PC-3 (cell line): ENCODE measurements around the gene CALN1. TPM values are rescaled to one million over a fixed set of nuclear protein-coding genes. Genes with fewer than 3 reads are reported as not detected.

Source experiments
- ATAC-seq: fragments of 200-7000 bp; cut with Tn5 transposase; 2 replicates; pipeline ENCODE4 v1.9.1; 2020; ENCODE audit warnings: mild to moderate bottlenecking, moderate library complexity
- BruUV-seq: library from RNA; stranded (reverse); fragments of 400-500 nt; replicated peaks from 2 replicates; lab custom pipeline; 2021; lab: Mats Ljungman, UMichigan
- CTCF ChIA-PET: fragments of 300-600 bp; sonication (Branson Sonifier 250); formaldehyde crosslinking; loops from one replicate; lab custom pipeline; 2022; ENCODE audit warnings: antibody characterized with exemption; lab: Charles Lee
- POLR2A ChIA-PET: fragments of 300-600 bp; sonication (Branson Sonifier 250); formaldehyde crosslinking; loops from one replicate; lab custom pipeline; 2022; ENCODE audit warnings: antibody characterized with exemption; ENCODE audit not compliant: unreplicated experiment; lab: Charles Lee
- DNase-seq: peaks from one replicate; pipeline ENCODE4 v3.0.0-alpha.2; 2015
- H2AFZ ChIP-seq: fragments of 300-600 bp; sonication (generic); 2 replicates; pipeline ENCODE4 v1.6.0; 2016; ENCODE audit warnings: antibody characterized with exemption, low read length
- H3F3A ChIP-seq: fragments of 300-600 bp; sonication (generic); one replicate; pipeline ENCODE4 v1.6.0; 2017; ENCODE audit warnings: antibody characterized with exemption, low read length, control low read depth, mild to moderate bottlenecking; ENCODE audit not compliant: unreplicated experiment
- H3K27ac ChIP-seq: fragments of 300-600 bp; sonication (generic); 2 replicates; pipeline ENCODE4 v1.5.1; 2016; ENCODE audit warnings: mild to moderate bottlenecking, low read length
- H3K27me3 ChIP-seq: fragments of 300-600 bp; sonication (generic); 2 replicates; pipeline ENCODE4 v1.6.1; 2016; ENCODE audit warnings: low read length, mixed read lengths
- H3K36me3 ChIP-seq: fragments of 300-600 bp; sonication (generic); 2 replicates; pipeline ENCODE4 v1.6.1; 2016; ENCODE audit warnings: low read depth, mixed run types, low read length, mixed read lengths
- H3K4me1 ChIP-seq: fragments of 300-600 bp; sonication (generic); 2 replicates; pipeline ENCODE4 v1.5.1; 2016; ENCODE audit warnings: low read length; ENCODE audit not compliant: insufficient read depth
- H3K4me2 ChIP-seq: fragments of 300-600 bp; sonication (generic); 2 replicates; pipeline ENCODE4 v1.6.0; 2016; ENCODE audit warnings: low read length
- H3K4me3 ChIP-seq: fragments of 300-600 bp; sonication (generic); 2 replicates; pipeline ENCODE4 v1.5.1; 2016; ENCODE audit warnings: mild to moderate bottlenecking, low read length, mixed read lengths
- H3K79me2 ChIP-seq: fragments of 300-600 bp; sonication (generic); 2 replicates; pipeline ENCODE4 v1.6.1; 2017; ENCODE audit warnings: low read length, mixed read lengths
- H3K9ac ChIP-seq: fragments of 300-600 bp; sonication (generic); 2 replicates; pipeline ENCODE4 v1.6.0; 2016; ENCODE audit warnings: mild to moderate bottlenecking, low read length
- H3K9me2 ChIP-seq: fragments of 300-600 bp; sonication (generic); replicated peaks from 2 replicates; pipeline ENCODE4 v1.6.1; 2016; ENCODE audit warnings: mixed run types, low read length, mixed read lengths
- H3K9me3 ChIP-seq: fragments of 300-600 bp; sonication (generic); 2 replicates; pipeline ENCODE4 v1.6.1; 2016; ENCODE audit warnings: low read length, mixed read lengths
- H4K20me1 ChIP-seq: fragments of 300-600 bp; sonication (generic); 2 replicates; pipeline ENCODE4 v1.6.1; 2016; ENCODE audit warnings: low read length, mixed read lengths
- EZH2 ChIP-seq: fragments of 300-600 bp; sonication (generic); IDR thresholded peaks from one replicate; pipeline ENCODE4 v1.6.1; 2017; ENCODE audit warnings: antibody characterized with exemption, mild to moderate bottlenecking, low read length; ENCODE audit not compliant: unreplicated experiment
- EZH2phosphoT487 ChIP-seq: fragments of 300-600 bp; sonication (generic); IDR thresholded peaks from 2 replicates; pipeline ENCODE4 v1.6.1; 2018; ENCODE audit warnings: mild to moderate bottlenecking, antibody characterized with exemption, low read length, borderline replicate concordance
- intact Hi-C: fragments of 100-400 bp; cut with micrococcal nuclease; formaldehyde crosslinking; loops from 2 replicates; pipeline ENCODE4 v1.9.0; 2023
- total RNA-seq: library from RNA; depleted of rRNA; stranded (reverse); fragments of >200 nt; gene quantifications from 2 replicates; pipeline ENCODE4 v1.2.3, GENCODE V29; 2014
- TF ChIP-seq, protein P1 (sequence below): fragments of 300-600 bp; sonication (generic); conservative IDR thresholded peaks from 2 replicates; pipeline ENCODE4 v1.5.1; 2017; ENCODE audit warnings: antibody characterized with exemption, low read depth, mild to moderate bottlenecking, low read length

The CALN1 gene
- total RNA-seq, 1 experiment from 2014 or later, result not detected

DNA sequence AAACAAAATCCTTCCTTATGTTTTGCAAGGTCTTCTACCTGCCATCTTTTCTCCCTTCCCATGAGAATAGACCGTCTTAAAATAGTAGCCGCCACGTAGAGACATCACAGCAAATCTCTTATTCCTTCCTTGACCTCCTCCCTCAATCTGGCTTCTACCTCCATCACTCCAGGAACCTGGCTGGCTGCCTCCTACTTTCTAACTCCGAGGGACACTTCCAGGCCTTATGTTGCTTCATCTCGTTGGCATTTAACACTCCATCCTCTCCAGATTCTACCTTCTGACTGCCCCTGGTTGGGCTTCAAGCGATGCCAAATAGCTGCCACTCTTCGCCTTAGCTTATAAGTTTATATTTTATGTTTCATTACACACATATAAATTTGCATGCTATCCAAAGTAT lies 26.4 kb upstream of the CALN1 start:
- H2AFZ ChIP-seq, result no peak overlapping the region
- H3K36me3 ChIP-seq, result no peaks in the 10 kb centered on the region
- no peak for DNase-seq
- H3K9me3 ChIP-seq, result no peaks in the 10 kb centered on the region
- H3F3A ChIP-seq, result no peaks in the 10 kb centered on the region
- no peak for ATAC-seq
- intact Hi-C loops, result no loop called here
- no peaks in the 10 kb centered on the region for H3K27me3 ChIP-seq
- H3K4me3 ChIP-seq, result no peak overlapping the region
- no TSS peak for BruUV-seq
- no peaks in the 10 kb centered on the region for H3K9me2 ChIP-seq
- CTCF ChIA-PET, result no interaction called here
- no peaks in the 10 kb centered on the region for H3K79me2 ChIP-seq
- TF ChIP-seq, protein P1, sequence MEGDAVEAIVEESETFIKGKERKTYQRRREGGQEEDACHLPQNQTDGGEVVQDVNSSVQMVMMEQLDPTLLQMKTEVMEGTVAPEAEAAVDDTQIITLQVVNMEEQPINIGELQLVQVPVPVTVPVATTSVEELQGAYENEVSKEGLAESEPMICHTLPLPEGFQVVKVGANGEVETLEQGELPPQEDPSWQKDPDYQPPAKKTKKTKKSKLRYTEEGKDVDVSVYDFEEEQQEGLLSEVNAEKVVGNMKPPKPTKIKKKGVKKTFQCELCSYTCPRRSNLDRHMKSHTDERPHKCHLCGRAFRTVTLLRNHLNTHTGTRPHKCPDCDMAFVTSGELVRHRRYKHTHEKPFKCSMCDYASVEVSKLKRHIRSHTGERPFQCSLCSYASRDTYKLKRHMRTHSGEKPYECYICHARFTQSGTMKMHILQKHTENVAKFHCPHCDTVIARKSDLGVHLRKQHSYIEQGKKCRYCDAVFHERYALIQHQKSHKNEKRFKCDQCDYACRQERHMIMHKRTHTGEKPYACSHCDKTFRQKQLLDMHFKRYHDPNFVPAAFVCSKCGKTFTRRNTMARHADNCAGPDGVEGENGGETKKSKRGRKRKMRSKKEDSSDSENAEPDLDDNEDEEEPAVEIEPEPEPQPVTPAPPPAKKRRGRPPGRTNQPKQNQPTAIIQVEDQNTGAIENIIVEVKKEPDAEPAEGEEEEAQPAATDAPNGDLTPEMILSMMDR, result no peak
- TF ChIP-seq EZH2 (no peak), EZH2phosphoT487 (no peak)
- H3K4me2 ChIP-seq, result no peak overlapping the region
- no peak overlapping the region for H3K27ac ChIP-seq
- no peak overlapping the region for H3K9ac ChIP-seq
- POLR2A ChIA-PET, result no interaction called here
- H4K20me1 ChIP-seq, result no peaks in the 10 kb centered on the region
- no peaks in the 10 kb centered on the region for H3K4me1 ChIP-seq

DNA sequence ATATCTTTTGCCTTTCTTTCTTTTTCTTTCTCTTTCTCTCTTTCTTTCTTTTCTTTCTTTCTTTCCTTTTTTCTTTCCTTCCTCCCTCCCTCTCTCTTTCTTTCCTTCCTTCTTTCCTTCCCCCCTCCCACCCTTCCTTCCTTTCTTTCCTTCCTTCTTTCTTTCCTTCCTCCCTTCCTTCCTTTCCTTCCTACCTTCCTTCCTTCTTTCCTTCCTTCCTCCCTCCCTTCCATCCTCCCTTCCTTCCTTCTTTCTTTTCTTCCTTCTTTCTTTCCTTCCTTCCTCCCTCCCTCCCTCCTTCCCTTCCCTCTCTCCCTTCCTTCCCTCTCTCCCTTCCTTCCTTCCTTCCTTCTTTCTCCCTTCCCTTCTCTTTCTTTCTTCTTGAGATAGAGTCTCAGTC lies 25.5 kb upstream of the CALN1 start:
- CTCF ChIA-PET, result no interaction called here
- DNase-seq (no peak), ATAC-seq (no peak)
- no TSS peak for BruUV-seq
- Histone ChIP-seq H3K4me2 (no peak overlapping the region), H3K36me3 (no peaks in the 10 kb centered on the region), H3K79me2 (no peaks in the 10 kb centered on the region), H3K27ac (no peak overlapping the region), H4K20me1 (no peaks in the 10 kb centered on the region), H3K9me2 (no peaks in the 10 kb centered on the region), H3K9me3 (no peaks in the 10 kb centered on the region), H3F3A (no peaks in the 10 kb centered on the region), H3K27me3 (no peaks in the 10 kb centered on the region), H3K4me1 (no peaks in the 10 kb centered on the region), H3K9ac (no peak overlapping the region), H3K4me3 (no peak overlapping the region), H2AFZ (no peak overlapping the region)
- POLR2A ChIA-PET, result no interaction called here
- intact Hi-C loops, result no loop called here
- no peak for TF ChIP-seq EZH2phosphoT487
- TF ChIP-seq EZH2, result no peak
- TF ChIP-seq, protein P1, result no peak

DNA sequence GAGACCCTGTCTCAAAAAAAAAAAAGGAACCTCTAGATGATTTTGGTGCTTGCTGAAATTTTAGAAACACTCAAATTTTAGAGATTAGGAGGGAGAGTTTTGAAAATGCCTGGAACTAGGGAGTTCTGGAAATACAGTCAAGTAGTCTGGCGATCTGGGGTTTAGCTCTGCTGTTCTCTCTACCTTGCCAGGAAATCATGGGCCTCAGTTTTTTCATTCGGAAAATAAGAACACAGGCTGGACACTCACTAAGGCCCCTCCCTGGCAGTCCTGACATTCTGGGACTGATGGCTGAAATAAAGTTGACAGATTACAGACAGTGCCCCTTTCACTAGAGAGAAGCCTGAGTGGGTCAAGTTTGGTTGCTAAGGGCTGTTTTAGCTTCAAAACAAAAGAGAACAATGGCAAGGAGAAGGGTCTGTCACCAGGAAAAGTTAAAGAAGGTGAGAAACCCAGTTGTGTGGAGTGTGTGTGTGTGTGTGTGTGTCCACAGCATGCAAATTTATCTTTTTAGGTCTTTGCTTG lies 25.0 kb upstream of the CALN1 start:
- Histone ChIP-seq H3K27ac (no peak overlapping the region), H3K9me2 (no peaks in the 10 kb centered on the region), H2AFZ (no peak overlapping the region), H3K4me2 (no peak overlapping the region), H3K9ac (no peak overlapping the region), H4K20me1 (no peaks in the 10 kb centered on the region), H3K27me3 (no peaks in the 10 kb centered on the region), H3K79me2 (no peaks in the 10 kb centered on the region), H3K4me1 (no peaks in the 10 kb centered on the region), H3K36me3 (no peaks in the 10 kb centered on the region), H3K4me3 (no peak overlapping the region), H3K9me3 (no peaks in the 10 kb centered on the region), H3F3A (no peaks in the 10 kb centered on the region)
- ChIA-PET POLR2A (no interaction called here), CTCF (no interaction called here)
- ATAC-seq (no peak), DNase-seq (no peak)
- intact Hi-C loops, result no loop called here
- no peak for TF ChIP-seq EZH2
- TF ChIP-seq, protein P1, result no peak
- TF ChIP-seq EZH2phosphoT487, result no peak
- no TSS peak for BruUV-seq
